Measurements from ENCODE around the gene CDK17.

CDK17 gene

DNA sequence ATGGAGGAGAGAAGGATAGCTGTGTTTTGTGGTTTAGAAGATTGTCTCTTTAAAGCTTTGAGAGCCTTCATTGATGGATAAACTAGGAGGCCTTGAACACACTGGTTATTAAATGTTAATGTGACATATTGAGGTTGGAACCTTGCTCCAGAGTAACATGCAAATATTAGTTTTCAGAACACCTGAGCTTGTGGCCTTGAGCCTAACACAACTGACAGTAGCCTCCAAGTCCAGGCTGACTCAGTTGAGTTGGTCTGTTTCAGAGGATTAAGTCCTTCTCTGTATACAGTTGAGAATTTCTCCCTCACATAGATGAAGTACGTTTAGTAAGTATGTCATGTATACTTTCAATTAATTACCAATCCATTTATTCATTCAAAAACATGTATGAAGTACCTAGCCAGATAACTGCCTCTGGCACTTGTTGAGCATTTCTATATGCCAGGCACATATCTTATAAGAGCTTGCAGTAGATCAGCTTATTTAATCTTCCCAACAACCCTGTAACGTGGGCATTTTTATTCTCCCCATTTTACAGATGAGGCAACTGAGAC is 142.6 kb downstream of the CDK17 start:
- DNase-seq, result no peak

DNA sequence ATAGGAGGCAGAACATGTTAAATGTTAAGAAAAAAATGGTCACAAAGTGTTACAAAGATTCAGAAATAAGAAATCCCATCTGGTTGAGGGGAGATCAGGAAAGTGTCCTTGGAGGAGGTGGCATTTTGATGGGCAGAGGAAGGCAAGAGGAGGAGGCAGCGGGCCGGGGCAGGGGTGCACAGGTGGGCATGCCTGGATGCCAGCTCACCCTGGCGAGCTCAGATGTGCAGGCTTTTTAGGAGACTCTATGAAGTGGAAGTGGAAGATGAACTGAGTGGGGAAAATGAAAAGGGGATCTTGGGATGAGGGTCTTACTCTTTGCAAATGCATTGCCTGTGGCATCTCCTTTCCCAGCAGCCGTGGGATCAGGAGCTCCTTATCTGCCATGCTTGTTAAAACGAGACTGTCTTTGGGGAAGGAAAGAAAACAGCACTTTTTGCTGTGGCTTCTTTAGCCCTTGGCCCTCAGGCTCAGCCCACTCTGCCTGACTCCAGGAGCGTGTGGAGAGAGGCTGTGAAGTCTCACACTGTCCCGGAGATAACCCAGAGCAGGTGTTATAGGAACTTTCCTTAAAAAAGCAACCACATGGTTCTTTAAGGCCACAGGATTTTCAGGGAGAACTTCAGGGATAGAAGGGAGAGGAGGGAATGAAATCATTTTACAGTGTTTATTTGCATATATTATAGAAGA is 143.4 kb downstream of the CDK17 start:
- DNase-seq, result no peak

DNA sequence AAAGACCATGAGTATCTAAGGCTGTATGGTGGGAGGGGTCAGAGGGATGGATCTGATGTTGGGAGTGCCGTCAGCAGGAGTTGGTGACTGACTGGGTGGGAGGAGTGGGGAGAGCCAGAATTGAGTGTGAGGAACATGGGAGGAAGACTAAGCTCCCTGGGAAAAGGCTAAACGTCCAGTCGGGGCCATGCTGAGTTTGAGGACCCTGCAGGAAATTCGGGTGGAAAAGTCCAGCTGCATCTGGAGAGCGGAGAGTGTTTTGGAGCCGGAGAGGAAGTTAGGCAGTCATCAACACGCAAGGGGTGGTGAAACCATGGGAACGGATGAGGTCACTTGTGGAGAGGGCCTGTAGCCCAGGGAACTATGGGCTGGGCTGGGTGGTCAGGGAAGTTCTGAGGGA is 145.2 kb downstream of the CDK17 start:
- no peak for DNase-seq

DNA sequence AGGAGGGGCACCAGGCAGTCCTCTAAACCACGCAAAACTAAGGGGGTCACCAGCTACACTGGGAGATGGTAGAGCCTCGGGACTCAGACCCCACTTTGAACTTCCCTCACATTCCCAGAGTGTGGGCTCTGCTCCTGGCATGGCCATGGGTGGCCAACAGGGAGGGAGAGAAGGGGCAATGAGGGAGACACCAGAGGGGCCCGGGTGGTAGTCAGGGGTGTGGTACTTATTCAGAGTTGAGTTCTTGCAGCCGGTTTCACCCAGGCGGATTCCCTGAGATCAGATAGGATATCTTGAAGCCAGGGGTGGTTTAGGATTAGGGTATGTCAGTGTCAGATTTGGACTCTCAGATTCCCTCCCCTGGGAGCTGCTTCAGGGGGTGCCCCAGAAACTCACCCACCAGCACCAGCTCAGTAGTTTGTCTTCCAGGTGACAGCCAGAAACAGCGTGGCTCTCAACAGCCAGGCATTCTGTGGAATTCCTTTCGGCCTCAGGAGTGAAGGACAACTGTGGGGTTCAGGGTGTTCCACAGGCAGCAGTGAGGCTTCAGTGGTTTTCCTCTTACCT is 150.0 kb downstream of the CDK17 start:
- no peak for DNase-seq

DNA sequence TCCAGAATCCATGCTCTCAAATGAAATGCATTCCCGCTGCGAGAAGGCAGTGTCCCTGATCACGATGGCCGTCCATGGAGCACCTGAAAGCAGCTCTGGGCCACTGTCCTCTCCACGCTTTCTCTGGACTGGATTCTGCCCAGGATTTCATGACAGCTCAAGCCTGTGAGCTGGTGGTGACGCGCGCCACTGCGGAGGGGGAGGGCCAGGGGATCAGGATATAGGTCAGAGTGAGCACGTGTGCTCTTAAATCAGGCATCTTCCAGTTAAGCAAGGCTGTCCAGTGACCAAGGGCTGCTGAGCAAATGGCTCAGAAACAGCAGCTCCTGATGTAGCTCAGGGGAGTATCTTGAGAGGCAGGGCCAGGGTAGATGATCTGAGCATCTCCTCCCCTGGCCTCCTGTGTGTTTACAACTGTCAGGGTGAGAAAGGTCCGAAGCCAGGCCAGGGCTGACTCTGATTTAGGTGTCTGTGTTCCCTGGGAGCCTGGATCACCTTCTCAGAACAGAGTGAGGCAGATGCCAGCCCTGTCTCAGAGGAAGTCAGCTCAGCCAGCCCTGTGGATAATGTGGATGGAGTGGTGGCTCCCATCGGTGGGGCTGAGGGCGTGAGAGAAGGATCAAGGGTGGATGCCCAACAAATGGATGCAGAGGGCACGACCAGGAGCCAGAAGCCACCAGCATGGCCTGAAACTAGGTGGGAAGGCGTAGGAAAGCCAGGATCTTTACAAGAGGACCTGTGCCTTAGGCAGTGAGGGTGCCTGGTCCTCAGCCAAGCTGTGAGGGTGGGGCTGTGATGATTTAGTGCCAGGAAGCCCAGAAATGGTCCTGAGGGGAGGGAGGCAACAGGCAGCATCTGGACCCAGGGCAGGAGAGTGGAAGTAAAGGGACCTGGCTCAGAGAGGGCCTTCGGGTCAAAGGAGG is 150.8 kb downstream of the CDK17 start:
- no peak for DNase-seq

DNA sequence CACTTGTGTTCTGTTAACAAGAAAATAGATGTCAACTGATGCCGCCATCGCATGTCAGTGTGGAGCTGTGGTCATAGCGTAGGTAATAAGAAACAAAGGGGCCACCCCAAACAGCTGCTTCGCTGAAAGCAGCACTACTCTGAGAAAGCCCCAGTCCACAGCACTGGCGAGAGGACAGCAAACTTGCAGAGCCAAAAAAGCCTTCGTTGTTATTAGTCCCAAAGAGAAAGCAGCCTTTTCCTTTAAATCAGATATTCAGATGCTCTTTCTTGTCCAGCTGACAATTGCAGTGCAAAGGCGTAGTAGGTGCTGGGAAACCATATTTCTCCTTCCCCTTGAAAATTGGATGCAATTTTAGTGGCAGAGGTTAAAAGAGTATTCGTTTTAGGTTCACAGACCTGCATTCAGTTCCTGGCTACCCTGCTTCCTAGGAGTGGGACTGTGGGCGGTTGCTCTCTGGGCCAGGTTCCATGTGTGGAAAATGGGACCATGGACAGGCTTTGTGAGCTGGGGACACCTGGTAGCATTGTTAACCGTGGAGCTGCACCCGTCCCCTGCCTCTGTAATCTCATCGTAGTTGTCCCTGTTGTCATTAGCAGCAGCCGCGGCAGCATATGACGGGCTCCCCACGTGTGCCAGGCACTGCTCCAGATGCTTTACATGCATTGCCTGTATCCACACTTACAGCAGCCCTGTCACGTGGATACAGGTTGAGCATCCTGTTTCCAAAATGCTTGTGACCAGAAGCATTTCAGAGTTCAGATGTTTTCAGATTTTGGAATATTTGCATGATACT is 151.9 kb downstream of the CDK17 start:
- DNase-seq, result no peak

DNA sequence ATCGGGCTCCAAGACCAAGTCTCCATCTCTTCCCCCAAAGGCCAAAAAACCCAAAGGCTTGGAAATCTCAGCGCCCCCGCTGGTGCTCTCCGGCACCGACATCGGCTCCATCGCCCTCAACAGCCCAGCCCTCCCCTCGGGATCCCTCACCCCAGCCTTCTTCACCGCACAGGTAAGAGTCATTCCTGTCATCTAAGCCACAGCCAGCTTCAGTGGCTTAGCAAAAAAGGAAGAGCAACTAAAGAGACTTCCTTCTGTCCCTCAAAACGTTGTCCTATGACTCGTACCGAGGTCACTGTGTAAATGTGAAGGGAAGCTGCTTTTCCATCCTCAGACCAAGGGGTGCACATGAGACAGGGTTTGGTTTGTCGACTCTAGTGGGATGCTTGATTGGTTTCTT is 152.7 kb downstream of the CDK17 start:
- DNase-seq, result no peak

DNA sequence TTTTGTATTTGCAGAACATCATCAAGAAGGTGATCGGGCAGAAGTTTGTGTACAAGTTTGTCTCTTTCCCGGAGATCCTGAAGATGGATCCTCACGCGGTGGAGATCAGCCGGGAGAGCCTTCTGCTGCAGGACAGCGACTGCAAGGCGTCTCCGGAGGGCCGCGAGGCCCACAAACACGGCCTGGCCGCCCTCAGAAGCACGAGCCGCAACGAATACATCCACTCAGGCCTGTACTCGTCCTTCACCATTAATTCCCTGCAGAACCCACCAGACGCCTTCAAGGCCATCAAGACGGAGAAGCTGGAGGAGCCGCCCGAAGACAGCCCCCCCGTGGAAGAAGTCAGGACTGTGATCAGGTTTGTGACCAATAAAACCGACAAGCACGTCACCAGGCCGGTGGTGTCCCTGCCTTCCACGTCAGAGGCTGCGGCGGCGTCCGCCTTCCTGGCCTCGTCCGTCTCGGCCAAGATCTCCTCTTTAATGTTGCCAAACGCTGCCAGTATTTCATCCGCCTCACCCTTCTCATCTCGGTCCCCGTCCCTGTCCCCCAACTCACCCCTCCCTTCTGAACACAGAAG is 153.2 kb downstream of the CDK17 start:
- no peak for DNase-seq

DNA sequence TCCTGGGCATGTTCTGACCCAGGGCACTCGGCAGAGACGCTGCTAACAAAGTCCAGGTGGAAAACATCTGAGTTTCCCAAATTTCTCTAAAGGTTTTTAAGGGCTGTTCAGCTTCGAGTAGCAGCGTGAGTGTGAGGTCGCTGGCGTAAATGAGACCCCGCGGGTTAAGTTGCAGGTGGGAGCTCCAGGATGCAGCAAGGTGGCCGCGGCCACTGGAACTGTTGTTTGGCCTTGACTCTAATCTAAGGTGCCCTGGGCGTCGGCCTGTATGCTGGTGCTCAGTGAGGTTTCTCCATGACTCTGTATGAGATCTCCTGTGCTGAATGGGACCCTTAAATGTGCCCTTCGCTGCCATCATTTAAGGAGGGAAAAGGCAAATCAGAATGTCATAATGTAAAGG is 155.4 kb downstream of the CDK17 start:
- no peak for DNase-seq

DNA sequence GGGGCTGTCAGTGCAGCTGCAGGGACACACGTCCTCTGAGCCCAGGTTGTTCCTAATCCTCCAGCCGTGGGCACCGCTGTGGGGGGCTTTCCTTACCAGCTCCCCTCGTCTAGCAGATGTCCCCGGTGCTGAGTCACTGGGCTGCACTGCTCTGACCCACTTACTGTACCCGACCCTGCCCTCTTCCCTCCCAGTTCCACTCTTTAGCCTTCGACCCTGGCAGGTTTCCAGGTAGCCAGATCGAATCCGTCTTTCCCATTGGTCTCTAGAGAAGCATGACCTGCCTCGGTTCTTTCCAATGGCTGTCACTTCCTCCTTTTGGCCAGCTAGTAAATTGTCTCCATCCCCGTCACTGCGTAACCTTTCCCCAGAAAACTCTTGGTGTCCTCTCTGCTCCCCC is 157.6 kb downstream of the CDK17 start:
- no peak for DNase-seq

DNA sequence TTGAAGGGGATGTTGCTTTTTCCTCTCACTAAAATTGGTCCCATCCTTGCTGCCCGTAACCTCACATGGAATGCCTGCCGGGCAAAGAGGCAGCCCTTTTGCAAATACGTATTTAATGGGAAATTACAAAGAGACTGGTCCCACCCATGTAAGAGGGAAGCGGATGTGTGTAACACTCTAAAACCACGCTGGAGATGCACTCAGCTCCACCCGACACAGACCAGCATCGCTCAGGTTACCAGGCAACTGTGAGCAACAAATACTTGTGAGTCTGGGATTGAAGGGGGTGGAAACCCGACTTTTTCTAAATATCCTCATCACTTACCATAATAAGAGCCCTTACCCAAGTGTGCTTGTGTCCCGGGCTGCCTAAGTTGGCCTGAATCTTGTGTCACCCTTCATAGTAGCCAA is 158.4 kb downstream of the CDK17 start:
- DNase-seq, result no peak

DNA sequence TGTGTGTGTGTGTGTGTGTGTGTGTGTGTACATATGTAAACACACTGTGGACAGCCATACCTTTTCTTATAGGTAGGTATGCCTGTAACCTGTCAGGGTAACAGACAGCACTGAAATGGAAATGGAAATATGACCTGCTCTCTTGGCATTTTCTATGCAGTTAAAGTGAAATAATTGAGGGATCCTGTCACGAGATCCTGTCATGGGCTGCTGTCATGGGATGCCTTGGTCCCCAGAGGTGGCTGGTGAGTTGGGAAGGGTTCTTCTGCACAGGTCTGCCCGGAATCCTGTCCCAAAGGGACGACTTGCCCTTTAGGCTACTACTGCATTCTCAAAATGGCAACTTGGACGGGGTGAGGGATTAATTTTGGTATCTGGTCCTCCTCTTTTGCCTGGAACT is 158.8 kb downstream of the CDK17 start:
- no peak for DNase-seq

DNA sequence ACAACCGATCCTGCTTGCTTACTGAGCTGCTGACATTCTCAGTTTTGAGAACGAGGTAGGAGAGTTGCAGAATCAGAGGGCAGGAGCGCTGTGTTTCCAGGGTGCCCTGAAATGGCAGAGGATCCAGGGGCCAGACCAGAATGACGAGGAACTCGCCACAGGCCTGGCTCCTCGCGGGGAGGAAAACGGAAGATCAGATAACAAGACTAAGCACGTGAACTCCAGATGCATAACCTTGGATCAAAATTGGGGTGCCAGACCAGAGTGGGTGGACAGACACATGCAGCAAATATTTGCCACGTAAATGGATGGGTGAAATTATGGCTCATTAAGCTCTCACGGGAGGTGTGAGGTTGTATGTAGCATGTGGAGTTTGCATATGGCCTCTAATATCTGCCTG is 159.6 kb downstream of the CDK17 start:
- no peak for DNase-seq

DNA sequence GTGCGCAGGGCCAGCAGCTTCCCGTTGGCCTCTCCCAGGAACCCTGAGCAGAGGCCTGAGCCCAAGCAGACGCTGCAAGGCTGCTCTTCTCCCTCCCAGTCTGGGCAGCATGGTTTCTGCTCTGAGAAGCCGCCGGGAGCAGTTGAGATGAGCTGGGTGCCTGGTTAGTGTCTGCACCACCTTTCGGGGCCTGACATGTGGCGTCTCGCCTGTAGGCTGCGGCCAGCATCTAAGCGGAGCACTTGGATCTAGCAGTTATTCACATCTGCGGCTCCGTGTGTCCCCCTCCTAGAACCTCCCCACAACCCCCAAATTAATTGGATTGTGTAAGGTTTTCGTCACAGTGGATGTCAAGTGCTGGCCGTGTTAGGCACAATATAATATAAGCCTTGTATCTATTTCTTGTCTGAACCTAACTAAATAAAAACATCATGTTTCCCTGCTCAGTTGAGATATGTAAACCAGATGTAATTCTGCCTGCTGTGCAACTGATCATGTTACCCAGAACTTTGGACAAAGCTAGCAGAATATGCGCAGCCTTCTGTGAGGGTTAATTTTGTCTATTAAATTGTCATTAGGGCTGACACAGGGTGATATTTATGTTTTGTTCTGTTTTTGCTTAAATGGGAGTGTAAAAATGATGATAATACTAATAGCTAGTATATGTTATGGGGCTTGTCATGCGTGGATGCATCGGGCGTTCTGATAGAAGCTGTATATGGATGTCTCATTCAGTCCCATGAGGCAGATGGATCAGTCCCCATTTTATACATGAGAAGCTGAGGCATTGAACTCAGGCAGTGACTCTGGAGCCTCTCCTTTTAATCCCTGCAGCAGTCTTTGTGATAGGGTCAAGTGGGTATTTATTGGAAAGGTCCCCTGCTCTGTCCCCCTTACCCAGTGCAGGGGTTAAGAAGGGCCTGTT is 160.3 kb downstream of the CDK17 start:
- no peak for DNase-seq

DNA sequence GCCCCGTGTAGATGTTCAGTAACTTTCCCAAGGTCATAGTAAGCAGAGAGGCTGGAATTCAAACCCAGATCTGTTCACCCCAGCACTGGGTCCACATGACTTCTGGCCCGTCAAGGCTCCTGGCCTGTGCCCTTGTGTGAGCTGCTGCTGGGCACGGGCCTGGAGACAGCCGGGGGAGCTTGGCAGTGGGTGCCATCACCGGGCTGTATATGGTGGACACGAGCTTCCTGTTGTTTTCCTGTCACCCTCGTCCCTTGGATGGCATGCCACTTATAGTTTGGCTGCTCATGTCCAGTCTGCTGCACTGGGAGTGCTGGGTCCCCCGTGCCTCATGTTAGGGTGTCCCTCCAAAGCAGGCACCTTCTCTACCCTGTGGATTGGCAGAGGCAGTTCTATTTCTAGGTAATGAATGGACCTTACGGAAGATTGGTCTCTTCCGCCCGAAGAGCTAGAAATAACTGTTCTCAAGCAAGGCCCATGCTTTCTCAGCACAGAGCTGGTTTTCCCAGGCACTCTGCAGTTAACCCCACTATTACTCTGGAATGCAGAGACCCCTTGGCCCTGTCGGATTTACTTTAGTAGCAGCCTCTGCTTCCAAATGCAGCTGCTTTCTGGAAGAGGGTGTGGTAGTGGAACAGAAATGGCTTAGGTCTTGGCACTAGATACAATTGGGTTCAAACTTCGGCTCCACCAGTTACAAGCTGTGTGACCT is 161.7 kb downstream of the CDK17 start:
- no peak for DNase-seq

DNA sequence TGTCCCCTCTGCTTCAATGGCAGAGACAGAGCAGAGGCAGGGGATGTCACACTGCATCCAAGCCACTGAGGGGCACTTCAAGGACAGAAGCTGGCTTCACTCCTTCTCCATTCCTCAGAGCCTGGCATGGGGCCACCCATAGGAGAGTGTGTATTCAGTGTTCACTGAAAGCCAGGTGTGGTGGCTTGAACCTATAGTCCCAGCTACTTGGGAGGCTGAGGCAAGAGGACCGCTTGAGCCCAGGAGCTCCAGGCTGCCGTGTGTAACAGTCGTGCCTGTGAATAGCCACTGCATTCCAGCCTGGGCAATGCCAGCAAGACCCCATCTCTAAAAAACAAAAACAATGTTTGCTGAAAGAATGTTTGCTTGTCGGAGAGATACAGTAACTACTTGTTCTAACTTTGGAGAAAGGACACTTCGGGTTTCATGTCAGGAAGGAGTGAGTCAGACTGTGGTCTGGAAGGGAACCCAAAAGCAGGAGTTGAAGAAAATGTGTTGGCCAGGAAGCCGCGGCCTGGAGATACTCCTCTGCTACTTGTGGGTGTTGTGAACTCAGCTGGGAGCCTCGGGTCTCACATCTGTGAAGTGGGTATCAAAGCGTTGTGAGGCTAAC is 162.7 kb downstream of the CDK17 start:
- DNase-seq, result peak; percentile 23

DNA sequence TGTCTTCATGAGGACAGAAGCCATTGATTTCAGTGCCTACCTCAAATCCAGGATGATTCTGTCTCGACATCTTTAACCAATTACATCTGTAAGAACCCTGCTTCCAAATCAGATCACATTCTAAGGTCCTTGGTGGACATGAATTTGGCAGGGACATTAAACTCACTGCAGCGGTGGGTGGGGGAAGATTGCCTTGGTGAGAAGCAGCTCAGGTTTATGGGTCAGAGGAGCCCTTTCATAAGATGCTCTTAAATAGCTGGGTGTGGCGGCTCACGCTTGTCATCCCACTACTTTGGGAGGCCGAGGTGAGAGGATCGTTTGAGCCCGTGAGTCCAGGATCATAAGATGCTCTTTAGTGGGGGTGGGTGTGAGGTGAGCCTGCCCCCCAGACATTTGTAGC is 163.2 kb downstream of the CDK17 start:
- DNase-seq, result no peak

DNA sequence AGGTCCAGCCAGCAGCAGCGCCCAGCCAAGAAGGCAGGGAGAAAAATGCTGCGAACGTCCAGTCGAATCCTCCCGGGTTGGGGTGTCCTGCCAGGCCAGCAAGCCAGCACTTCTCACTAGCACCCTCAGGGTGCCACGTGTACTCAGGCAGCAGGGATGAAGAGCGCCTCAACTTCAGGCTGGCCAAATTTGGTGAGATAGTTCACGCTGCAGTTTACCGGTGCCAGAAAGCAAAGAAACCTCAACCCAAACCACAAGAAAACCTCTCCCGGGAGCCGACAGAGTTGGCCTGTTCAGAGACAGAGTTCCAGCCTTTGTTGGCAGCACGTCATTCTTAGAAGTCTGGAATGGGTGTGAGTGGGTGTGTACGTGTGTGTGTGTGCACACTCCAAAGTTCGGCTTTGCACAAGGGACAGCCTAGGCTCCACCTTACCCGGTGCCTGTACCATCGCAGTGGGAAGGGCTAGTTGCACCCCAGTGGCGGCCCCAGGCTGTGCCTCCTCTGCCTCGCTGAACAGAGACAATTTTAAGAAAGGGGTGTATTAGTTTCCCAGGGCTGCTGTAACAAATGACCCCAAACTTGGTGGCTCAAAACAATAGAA is 163.9 kb downstream of the CDK17 start:
- DNase-seq, result no peak

DNA sequence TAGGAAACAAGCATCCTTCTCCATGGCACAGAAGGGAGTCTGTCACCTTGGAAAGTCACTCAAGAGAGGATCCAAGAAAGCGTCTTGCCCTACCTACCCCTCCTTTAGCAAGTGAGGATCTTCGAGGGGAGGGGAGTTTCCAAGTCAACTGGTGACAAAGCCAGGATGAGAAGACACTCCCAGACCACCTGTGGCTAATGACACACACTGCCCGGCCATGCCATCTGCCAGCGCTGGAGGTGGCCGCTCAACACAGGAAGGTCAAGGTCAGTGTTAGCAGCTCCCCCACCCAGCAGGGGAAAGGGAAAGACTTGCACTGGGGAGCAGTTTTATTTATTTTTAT is 164.8 kb downstream of the CDK17 start:
- DNase-seq, result no peak

Measured in GF-D8 (cell line).